Prostate gland (tissue), 2 donors: Measurements from ENCODE around the gene LRRC3B.

Source experiments
- POLR2A ChIP-seq: fragments of 450-650 bp; IDR thresholded peaks from one replicate; pipeline ENCODE4 v1.6.1; 2016; ENCODE audit warnings: antibody characterized with exemption, mild to moderate bottlenecking
- TF ChIP-seq, protein P1 (sequence below), 4 experiments: fragments of 200-600 bp in 2 of 4; fragments of 450-650 bp in 2 of 4; sonication (generic) in 2 of 4; IDR thresholded peaks; 1 replicate in 3 of 4; 2 replicates in 1 of 4; pipeline ENCODE4 v1.5.1; 2016 to 2019; ENCODE audit warnings: antibody characterized with exemption in 4 of 4, mild to moderate bottlenecking in 2 of 4, moderate library complexity in 2 of 4

DNA sequence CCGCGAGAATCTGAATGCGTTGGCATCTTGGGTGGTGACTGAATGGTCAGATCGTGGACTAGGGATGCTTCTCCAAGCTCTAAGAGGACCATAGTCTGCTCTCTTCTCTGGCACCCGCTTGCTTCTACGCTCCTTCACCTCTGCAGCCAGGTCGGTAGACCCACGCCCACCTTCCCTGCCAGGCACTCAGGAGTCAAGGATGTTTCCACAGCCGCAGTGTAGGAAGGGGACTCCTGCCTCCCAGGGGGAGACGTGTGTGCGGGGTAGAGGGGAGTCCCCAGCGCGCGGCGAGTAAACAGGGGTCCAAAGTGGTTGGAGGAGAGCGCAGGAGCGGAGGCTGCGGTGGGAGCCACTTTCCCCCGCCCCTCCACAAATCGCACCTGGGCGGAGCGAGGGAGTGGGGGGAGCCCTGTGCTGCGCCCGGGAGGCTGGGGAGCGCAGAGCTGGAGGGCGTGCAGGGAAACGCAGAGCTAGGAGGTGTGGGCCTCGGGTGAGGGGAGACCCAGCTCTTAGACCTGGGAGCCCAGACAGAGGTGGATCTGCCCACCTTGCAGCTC lies 1.7 kb downstream of the LRRC3B start:
- TF ChIP-seq, protein P1, sequence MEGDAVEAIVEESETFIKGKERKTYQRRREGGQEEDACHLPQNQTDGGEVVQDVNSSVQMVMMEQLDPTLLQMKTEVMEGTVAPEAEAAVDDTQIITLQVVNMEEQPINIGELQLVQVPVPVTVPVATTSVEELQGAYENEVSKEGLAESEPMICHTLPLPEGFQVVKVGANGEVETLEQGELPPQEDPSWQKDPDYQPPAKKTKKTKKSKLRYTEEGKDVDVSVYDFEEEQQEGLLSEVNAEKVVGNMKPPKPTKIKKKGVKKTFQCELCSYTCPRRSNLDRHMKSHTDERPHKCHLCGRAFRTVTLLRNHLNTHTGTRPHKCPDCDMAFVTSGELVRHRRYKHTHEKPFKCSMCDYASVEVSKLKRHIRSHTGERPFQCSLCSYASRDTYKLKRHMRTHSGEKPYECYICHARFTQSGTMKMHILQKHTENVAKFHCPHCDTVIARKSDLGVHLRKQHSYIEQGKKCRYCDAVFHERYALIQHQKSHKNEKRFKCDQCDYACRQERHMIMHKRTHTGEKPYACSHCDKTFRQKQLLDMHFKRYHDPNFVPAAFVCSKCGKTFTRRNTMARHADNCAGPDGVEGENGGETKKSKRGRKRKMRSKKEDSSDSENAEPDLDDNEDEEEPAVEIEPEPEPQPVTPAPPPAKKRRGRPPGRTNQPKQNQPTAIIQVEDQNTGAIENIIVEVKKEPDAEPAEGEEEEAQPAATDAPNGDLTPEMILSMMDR (IDR thresholded peaks at IDR 0.05) = no peak
- no peak for TF ChIP-seq POLR2A
